ENCODE results near the gene MRPS10.

- TF ChIP-seq CTCF (IDR thresholded peaks at IDR 0.05) = no peak
- no peak for TF ChIP-seq KDM1A (IDR thresholded peaks at IDR 0.05; ENCODE audit: low read depth)
- no peak for TF ChIP-seq RCOR1 (IDR thresholded peaks at IDR 0.05; ENCODE audit: low read depth, low read length)
- TF ChIP-seq CEBPB (IDR thresholded peaks at IDR 0.05) = no peak
- TF ChIP-seq EP300 (IDR thresholded peaks at IDR 0.05) = no peak
- no peak for TF ChIP-seq POLR2A (IDR thresholded peaks at IDR 0.05; ENCODE audit: low read length)
- TF ChIP-seq, protein P1, sequence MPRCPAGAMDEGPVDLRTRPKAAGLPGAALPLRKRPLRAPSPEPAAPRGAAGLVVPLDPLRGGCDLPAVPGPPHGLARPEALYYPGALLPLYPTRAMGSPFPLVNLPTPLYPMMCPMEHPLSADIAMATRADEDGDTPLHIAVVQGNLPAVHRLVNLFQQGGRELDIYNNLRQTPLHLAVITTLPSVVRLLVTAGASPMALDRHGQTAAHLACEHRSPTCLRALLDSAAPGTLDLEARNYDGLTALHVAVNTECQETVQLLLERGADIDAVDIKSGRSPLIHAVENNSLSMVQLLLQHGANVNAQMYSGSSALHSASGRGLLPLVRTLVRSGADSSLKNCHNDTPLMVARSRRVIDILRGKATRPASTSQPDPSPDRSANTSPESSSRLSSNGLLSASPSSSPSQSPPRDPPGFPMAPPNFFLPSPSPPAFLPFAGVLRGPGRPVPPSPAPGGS (IDR thresholded peaks at IDR 0.05) = no peak
- TF ChIP-seq, protein P2, sequence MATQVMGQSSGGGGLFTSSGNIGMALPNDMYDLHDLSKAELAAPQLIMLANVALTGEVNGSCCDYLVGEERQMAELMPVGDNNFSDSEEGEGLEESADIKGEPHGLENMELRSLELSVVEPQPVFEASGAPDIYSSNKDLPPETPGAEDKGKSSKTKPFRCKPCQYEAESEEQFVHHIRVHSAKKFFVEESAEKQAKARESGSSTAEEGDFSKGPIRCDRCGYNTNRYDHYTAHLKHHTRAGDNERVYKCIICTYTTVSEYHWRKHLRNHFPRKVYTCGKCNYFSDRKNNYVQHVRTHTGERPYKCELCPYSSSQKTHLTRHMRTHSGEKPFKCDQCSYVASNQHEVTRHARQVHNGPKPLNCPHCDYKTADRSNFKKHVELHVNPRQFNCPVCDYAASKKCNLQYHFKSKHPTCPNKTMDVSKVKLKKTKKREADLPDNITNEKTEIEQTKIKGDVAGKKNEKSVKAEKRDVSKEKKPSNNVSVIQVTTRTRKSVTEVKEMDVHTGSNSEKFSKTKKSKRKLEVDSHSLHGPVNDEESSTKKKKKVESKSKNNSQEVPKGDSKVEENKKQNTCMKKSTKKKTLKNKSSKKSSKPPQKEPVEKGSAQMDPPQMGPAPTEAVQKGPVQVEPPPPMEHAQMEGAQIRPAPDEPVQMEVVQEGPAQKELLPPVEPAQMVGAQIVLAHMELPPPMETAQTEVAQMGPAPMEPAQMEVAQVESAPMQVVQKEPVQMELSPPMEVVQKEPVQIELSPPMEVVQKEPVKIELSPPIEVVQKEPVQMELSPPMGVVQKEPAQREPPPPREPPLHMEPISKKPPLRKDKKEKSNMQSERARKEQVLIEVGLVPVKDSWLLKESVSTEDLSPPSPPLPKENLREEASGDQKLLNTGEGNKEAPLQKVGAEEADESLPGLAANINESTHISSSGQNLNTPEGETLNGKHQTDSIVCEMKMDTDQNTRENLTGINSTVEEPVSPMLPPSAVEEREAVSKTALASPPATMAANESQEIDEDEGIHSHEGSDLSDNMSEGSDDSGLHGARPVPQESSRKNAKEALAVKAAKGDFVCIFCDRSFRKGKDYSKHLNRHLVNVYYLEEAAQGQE (IDR thresholded peaks at IDR 0.05) = no peak
- TF ChIP-seq JUN (IDR thresholded peaks at IDR 0.05) = no peak
- no peak for TF ChIP-seq CHD2 (IDR thresholded peaks at IDR 0.05; ENCODE audit: low read length, partially characterized antibody)
- no peak for TF ChIP-seq MAFK (IDR thresholded peaks at IDR 0.05; ENCODE audit: partially characterized antibody)
- TF ChIP-seq USF2 (IDR thresholded peaks at IDR 0.05) = no peak
- TF ChIP-seq ZFP36 (IDR thresholded peaks at IDR 0.05; ENCODE audit: borderline replicate concordance, partially characterized antibody) = no peak
- TF ChIP-seq ESRRA (IDR thresholded peaks at IDR 0.05; ENCODE audit: borderline replicate concordance, low read length) = no peak
These were observed 58.1 kb downstream of the MRPS10 start for GRCh38 chr6:42159431-42160024.
